ENCODE data around the gene F2R.

Gene F2R

DNA sequence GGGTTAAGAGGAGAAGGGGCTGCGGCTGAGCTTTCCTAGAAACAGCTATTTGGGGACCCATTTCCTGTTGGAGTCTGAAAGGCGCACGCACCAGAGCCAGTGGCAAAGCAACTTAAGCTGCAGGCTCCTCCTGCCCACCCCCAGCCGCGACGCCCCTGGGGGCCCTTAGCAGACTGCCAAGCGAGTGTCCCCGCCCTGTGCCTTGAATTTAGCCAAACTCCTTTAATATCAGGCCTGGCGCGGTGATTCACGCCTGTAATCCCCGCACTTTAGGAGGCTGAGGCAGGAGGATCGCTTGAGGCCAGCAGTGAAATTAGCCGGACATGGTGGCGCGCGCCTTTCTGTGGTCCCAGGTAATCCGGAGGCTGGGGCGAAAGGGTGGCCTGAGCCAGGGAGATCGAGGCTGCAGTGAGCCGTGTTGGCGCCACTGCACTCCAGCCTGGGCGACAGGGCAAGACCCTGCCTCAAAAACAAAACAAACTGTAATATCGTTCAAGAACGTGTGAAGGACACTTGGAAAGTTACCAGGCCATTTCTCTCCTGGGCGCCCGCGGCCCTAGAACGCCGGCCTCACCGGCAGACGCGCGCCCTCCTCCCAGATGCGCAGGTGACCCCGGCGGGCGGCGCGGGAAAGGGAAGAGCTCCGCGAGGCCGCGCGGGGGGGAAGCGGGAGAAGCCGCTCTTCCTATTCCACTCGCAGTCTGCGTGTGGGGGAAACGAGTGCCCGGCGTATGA is 1.0 kb upstream of the F2R start:
- Histone ChIP-seq H3K27me3 (ENCODE audit: insufficient read depth, low read length) (peaks cover 13% of the 10 kb centered on the region), H3K79me1 (ENCODE audit: low read length) (peaks cover 2% of the 10 kb centered on the region), H3K23ac (ENCODE audit: low read length) (no peak overlapping the region), H3K4me1 (ENCODE audit: control insufficient read depth in 1 of 2, insufficient read depth in 2 of 2, low read length in 2 of 2) (peaks cover 6 to 13% of the 10 kb centered on the region in 2 experiments), H3K14ac (ENCODE audit: low read length) (no peak overlapping the region), H3K4ac (ENCODE audit: low read depth, low read length) (no peak overlapping the region), H4K8ac (ENCODE audit: low read depth, low read length) (no peak overlapping the region), H3K9ac (ENCODE audit: low read length) (no peak overlapping the region), H3K4me3 (ENCODE audit: low read depth, low read length) (peak overlapping the region; percentile 14), H3K27ac (ENCODE audit: low read depth, low read length) (no peak overlapping the region), H3K4me2 (ENCODE audit: low read length) (peak overlapping the region; percentile 98), H3K36me3 (ENCODE audit: control insufficient read depth in 1 of 2, insufficient read depth in 2 of 2, low read length in 2 of 2) (no peaks in the 10 kb centered on the region), H4K12ac (ENCODE audit: low read depth, low read length) (no peak overlapping the region), H3K18ac (ENCODE audit: low read length) (no peak overlapping the region), H3K9me3 (ENCODE audit: insufficient read depth, low read depth, low read length) (peaks cover 3% of the 10 kb centered on the region), H2BK5ac (ENCODE audit: low read depth, low read length, poor library complexity) (no peak overlapping the region), H2BK120ac (ENCODE audit: insufficient read depth, low read length, poor library complexity) (no peak overlapping the region), H2BK12ac (ENCODE audit: low read length) (no peak overlapping the region), H2AFZ (ENCODE audit: insufficient read depth, low read length, poor library complexity) (no peak overlapping the region), H2AK5ac (ENCODE audit: low read length) (no peak overlapping the region), H3K79me2 (ENCODE audit: control insufficient read depth, insufficient read depth, low read length, poor library complexity) (peaks cover 5% of the 10 kb centered on the region), H4K91ac (ENCODE audit: low read depth, low read length) (no peak overlapping the region)
- WGBS (ENCODE audit: extremely low coverage, insufficient coverage, insufficient read length), result no CpG with 5 or more reads among the region's 52 CpGs
- peak in 1 of 2 donors; percentile 20 for DNase-seq

DNA sequence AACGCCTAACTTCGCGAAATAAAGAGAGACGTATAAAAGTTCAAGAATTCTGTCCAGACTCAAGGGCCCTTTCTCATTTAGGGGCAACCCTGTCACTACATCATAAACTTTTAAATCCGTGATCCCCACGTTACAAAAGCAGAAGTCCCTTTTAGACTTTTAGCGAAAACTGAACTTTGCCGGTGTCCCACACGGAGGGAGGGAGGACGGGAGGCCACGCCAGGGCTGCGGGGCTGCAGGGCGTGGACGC is 515 bp upstream of the F2R start:
- H3K4ac ChIP-seq (ENCODE audit: low read depth, low read length), result no peak overlapping the region
- H2AK5ac ChIP-seq (ENCODE audit: low read length), result no peak overlapping the region

DNA sequence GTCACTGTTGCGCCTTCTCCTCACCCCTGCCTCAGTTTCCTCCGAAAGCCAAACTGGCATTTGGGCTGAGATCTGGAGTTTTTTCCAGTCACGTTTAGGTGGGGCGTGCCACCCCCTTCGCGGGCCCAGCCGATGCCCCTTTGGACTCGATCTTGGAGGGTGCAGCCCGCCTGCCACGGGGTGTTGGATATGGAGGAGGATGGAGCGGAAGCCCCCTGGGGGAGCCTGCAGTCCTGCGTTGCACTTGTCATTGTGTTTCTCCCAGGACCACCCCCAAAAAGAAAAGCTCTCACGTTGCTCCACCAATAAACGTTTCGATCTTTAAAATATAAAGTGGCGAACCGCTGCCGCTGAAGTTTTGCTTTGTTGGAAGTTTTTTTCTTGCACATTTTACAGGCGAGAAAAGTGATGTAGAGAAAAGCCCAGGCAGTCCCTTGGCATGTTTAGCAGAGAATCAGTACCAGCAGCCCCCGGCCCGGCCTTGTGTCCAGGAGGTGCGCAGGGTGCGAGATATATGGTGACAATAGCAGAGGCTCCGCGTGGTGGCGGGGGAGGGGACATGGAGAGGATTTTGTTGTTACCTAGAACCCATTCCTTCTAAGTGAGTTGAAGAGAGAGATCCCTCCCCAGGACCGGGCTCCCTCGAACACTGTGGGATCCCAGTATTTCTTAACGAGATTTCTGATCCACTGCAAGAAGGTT is 681 bp downstream of the F2R start:
- H4K91ac ChIP-seq (ENCODE audit: low read depth, low read length), result peak overlapping the region; percentile 81
- H3K4me1 ChIP-seq (ENCODE audit: control insufficient read depth in 1 of 2, insufficient read depth in 2 of 2, low read length in 2 of 2), result peaks cover 6 to 13% of the 10 kb centered on the region in 2 experiments
- peak overlapping the region; percentile 61 for H2AFZ ChIP-seq (ENCODE audit: insufficient read depth, low read length, poor library complexity)
- H3K27me3 ChIP-seq (ENCODE audit: insufficient read depth, low read length), result peaks cover 13% of the 10 kb centered on the region
- peaks cover 5% of the 10 kb centered on the region for H3K79me2 ChIP-seq (ENCODE audit: control insufficient read depth, insufficient read depth, low read length, poor library complexity)
- H3K27ac ChIP-seq (ENCODE audit: low read depth, low read length), result no peak overlapping the region
- H3K23ac ChIP-seq (ENCODE audit: low read length), result no peak overlapping the region
- WGBS (ENCODE audit: extremely low coverage, insufficient coverage, insufficient read length), result no CpG with 5 or more reads among the region's 29 CpGs
- H4K8ac ChIP-seq (ENCODE audit: low read depth, low read length), result peak overlapping the region; percentile 74
- H3K4me2 ChIP-seq (ENCODE audit: low read length), result peak overlapping the region; percentile 98
- H3K4me3 ChIP-seq (ENCODE audit: low read depth, low read length), result peak overlapping the region; percentile 78
- peaks cover 3% of the 10 kb centered on the region for H3K9me3 ChIP-seq (ENCODE audit: insufficient read depth, low read depth, low read length)
- no peak overlapping the region for H3K4ac ChIP-seq (ENCODE audit: low read depth, low read length)
- no peaks in the 10 kb centered on the region for H3K36me3 ChIP-seq (ENCODE audit: control insufficient read depth in 1 of 2, insufficient read depth in 2 of 2, low read length in 2 of 2)
- peaks cover 2% of the 10 kb centered on the region for H3K79me1 ChIP-seq (ENCODE audit: low read length)
- H3K14ac ChIP-seq (ENCODE audit: low read length), result peak overlapping the region; percentile 94
- peak overlapping the region; percentile 52 for H3K9ac ChIP-seq (ENCODE audit: low read length)
- peak overlapping the region; percentile 94 for H3K18ac ChIP-seq (ENCODE audit: low read length)
- no peak overlapping the region for H2AK5ac ChIP-seq (ENCODE audit: low read length)
- no peak for DNase-seq
- H2BK120ac ChIP-seq (ENCODE audit: insufficient read depth, low read length, poor library complexity), result no peak overlapping the region
- H2BK5ac ChIP-seq (ENCODE audit: low read depth, low read length, poor library complexity), result no peak overlapping the region
- no peak overlapping the region for H2BK12ac ChIP-seq (ENCODE audit: low read length)
- peak overlapping the region; percentile 34 for H4K12ac ChIP-seq (ENCODE audit: low read depth, low read length)

More for the DNA sequence above, 515 bp upstream of the F2R start:
- no peak overlapping the region for H3K18ac ChIP-seq (ENCODE audit: low read length)
- H4K91ac ChIP-seq (ENCODE audit: low read depth, low read length), result no peak overlapping the region
- no peak overlapping the region for H3K14ac ChIP-seq (ENCODE audit: low read length)
- H3K4me2 ChIP-seq (ENCODE audit: low read length), result peak overlapping the region; percentile 98
- peaks cover 6 to 13% of the 10 kb centered on the region in 2 experiments for H3K4me1 ChIP-seq (ENCODE audit: control insufficient read depth in 1 of 2, insufficient read depth in 2 of 2, low read length in 2 of 2)
- no peak overlapping the region for H4K12ac ChIP-seq (ENCODE audit: low read depth, low read length)
- peaks cover 13% of the 10 kb centered on the region for H3K27me3 ChIP-seq (ENCODE audit: insufficient read depth, low read length)
- peak overlapping the region; percentile 92 for H2AFZ ChIP-seq (ENCODE audit: insufficient read depth, low read length, poor library complexity)
- peaks cover 3% of the 10 kb centered on the region for H3K9me3 ChIP-seq (ENCODE audit: insufficient read depth, low read depth, low read length)
- peaks cover 5% of the 10 kb centered on the region for H3K79me2 ChIP-seq (ENCODE audit: control insufficient read depth, insufficient read depth, low read length, poor library complexity)
- H3K79me1 ChIP-seq (ENCODE audit: low read length), result peaks cover 2% of the 10 kb centered on the region
- H4K8ac ChIP-seq (ENCODE audit: low read depth, low read length), result no peak overlapping the region
- no peak overlapping the region for H3K23ac ChIP-seq (ENCODE audit: low read length)
- peak overlapping the region; percentile 78 for H3K4me3 ChIP-seq (ENCODE audit: low read depth, low read length)
- no CpG with 5 or more reads among the region's 14 CpGs for WGBS (ENCODE audit: extremely low coverage, insufficient coverage, insufficient read length)
- H2BK120ac ChIP-seq (ENCODE audit: insufficient read depth, low read length, poor library complexity), result no peak overlapping the region
- no peak overlapping the region for H3K27ac ChIP-seq (ENCODE audit: low read depth, low read length)
- H3K36me3 ChIP-seq (ENCODE audit: control insufficient read depth in 1 of 2, insufficient read depth in 2 of 2, low read length in 2 of 2), result no peaks in the 10 kb centered on the region
- no peak overlapping the region for H2BK12ac ChIP-seq (ENCODE audit: low read length)
- no peak overlapping the region for H2BK5ac ChIP-seq (ENCODE audit: low read depth, low read length, poor library complexity)
- no peak for DNase-seq
- H3K9ac ChIP-seq (ENCODE audit: low read length), result no peak overlapping the region

DNA sequence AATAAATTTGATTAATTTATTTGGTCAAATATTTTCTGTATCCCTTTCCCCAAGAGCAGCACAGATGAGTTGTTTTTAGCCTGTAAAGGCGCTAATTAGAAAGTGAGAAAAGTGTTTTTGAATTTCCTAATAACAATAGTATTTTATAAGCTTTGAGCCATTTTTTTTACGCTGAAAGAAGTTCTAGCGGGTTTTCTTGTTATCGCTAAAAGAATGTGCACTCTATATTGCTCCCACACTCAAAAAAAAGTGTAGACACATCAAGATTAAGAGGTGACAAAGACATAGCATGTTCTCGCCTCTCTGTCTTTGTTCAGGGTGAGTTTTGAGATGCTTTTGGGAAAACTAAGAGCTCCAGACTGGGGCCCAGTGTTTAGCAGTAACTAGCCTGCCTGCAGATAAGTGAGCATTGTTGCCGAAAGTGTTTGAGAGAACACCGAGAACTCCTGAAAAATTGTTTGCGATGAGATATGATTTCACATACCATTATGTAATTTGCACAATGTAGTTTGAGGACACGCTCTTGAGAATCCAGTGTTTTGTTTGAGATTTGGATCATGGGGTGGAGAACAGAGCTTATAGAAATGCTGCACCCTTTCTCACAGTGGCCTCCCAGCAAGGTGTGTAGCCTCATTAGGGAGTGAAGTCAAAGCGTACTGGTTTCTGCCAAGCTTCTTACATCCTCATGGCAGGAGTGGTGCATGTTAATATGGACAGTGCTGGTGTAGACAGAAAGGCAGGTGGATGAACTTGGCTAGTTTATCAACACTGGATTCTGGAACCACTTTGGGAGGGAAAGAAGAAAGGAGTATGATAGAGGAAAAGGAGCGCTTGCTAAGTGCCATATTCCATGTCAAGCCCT is 1.5 kb downstream of the F2R start:
- WGBS (ENCODE audit: extremely low coverage, insufficient coverage, insufficient read length), result no CpG with 5 or more reads among the region's 11 CpGs
- no peak overlapping the region for H3K4ac ChIP-seq (ENCODE audit: low read depth, low read length)
- H4K12ac ChIP-seq (ENCODE audit: low read depth, low read length), result no peak overlapping the region
- peaks cover 3% of the 10 kb centered on the region for H3K9me3 ChIP-seq (ENCODE audit: insufficient read depth, low read depth, low read length)
- H3K27ac ChIP-seq (ENCODE audit: low read depth, low read length), result no peak overlapping the region
- no peak overlapping the region for H3K14ac ChIP-seq (ENCODE audit: low read length)
- H3K36me3 ChIP-seq (ENCODE audit: control insufficient read depth in 1 of 2, insufficient read depth in 2 of 2, low read length in 2 of 2), result no peaks in the 10 kb centered on the region
- H4K91ac ChIP-seq (ENCODE audit: low read depth, low read length), result no peak overlapping the region
- H3K79me2 ChIP-seq (ENCODE audit: control insufficient read depth, insufficient read depth, low read length, poor library complexity), result peaks cover 5% of the 10 kb centered on the region
- H3K4me2 ChIP-seq (ENCODE audit: low read length), result no peak overlapping the region
- H3K9ac ChIP-seq (ENCODE audit: low read length), result peak overlapping the region; percentile 52
- no peak for DNase-seq
- no peak overlapping the region for H3K18ac ChIP-seq (ENCODE audit: low read length)
- H2AFZ ChIP-seq (ENCODE audit: insufficient read depth, low read length, poor library complexity), result no peak overlapping the region
- no peak overlapping the region for H4K8ac ChIP-seq (ENCODE audit: low read depth, low read length)
- H3K79me1 ChIP-seq (ENCODE audit: low read length), result peaks cover 2% of the 10 kb centered on the region
- peaks cover 13% of the 10 kb centered on the region for H3K27me3 ChIP-seq (ENCODE audit: insufficient read depth, low read length)
- H2BK5ac ChIP-seq (ENCODE audit: low read depth, low read length, poor library complexity), result no peak overlapping the region
- no peak overlapping the region for H2BK120ac ChIP-seq (ENCODE audit: insufficient read depth, low read length, poor library complexity)
- peaks cover 6 to 13% of the 10 kb centered on the region in 2 experiments for H3K4me1 ChIP-seq (ENCODE audit: control insufficient read depth in 1 of 2, insufficient read depth in 2 of 2, low read length in 2 of 2)
- H2BK12ac ChIP-seq (ENCODE audit: low read length), result no peak overlapping the region
- H3K4me3 ChIP-seq (ENCODE audit: low read depth, low read length), result no peak overlapping the region
- no peak overlapping the region for H2AK5ac ChIP-seq (ENCODE audit: low read length)
- H3K23ac ChIP-seq (ENCODE audit: low read length), result no peak overlapping the region

Data from trophoblast cell (in vitro differentiated cells and primary cell).